ENCODE measurements around the gene ANKK1. TPM values are rescaled to one million over a fixed set of nuclear protein-coding genes. Genes with fewer than 3 reads are reported as not detected.

ANKK1 gene
- total RNA-seq, 1 experiment from 2014 or later = 0.22 TPM

DNA sequence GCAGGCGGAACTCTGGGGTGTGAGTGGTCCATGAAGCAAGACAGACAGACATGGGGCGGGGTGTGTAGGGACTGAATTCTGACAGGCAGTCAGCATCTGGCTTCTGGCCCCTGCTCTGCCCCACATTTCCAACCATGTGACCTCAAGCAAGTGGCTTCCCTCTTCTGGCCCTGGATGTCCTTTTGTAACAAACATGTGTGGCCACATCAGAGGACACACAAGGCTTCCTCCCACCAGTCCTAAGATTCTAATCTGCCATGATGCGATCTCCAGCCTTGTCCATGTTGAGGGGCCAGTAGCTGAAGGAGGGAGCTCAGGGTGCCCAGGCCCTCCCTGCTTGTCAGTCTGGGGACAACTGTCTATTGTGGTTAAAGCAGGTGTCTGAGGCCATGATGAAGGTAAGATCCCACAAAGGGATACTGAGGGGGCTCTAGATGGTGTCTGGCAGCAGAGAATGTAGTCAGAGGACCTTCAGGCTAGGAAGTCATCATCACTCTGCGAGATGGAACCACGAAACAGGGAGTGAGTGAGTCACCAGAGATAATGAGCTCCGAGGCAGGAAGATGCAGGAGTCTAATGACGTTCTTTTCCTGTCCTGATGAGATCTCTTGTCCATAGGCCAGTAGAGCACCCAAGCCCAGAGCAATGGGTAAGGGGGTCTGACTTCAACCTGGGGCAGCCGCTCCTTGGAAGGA lies 60.2 kb downstream of the ANKK1 start:
- Histone ChIP-seq H3K9me3 (ENCODE audit: control insufficient read depth in 1 of 2, insufficient read depth in 1 of 2, low read depth in 1 of 2, low read length in 2 of 2) (no peaks in the 10 kb centered on the region), H3K9me2 (ENCODE audit: insufficient read depth) (no peaks in the 10 kb centered on the region), H3K4me3 (replicated peaks in 1 of 2; ENCODE audit: low read depth in 1 of 2, low read length in 2 of 2) (no peak overlapping the region), H3K9ac (ENCODE audit: low read length) (no peak overlapping the region), H3K27ac (ENCODE audit: low read depth, low read length) (no peak overlapping the region), H3K36me3 (ENCODE audit: control insufficient read depth in 1 of 2, insufficient read depth in 2 of 2, low read length in 2 of 2) (no peaks in the 10 kb centered on the region), H4K20me1 (ENCODE audit: insufficient read depth) (no peaks in the 10 kb centered on the region), H3K79me2 (ENCODE audit: insufficient read depth, low read length) (no peaks in the 10 kb centered on the region), H3K4me1 (ENCODE audit: control insufficient read depth in 1 of 2, insufficient read depth in 2 of 2, low read length in 2 of 2) (no peaks in the 10 kb centered on the region), H3K4me2 (ENCODE audit: low read length) (no peak overlapping the region), H3K27me3 (ENCODE audit: insufficient read depth, low read length) (peaks cover 36% of the 10 kb centered on the region), H2AFZ (ENCODE audit: low read depth, low read length, poor library complexity, severe bottlenecking) (no peak overlapping the region)
- intact Hi-C loops (cut with micrococcal nuclease) = no loop called here
- ATAC-seq = no peak
- no peak for DNase-seq (ENCODE audit: low read depth, low spot score)
- POLR2A ChIA-PET = no interaction called here
- CTCF ChIA-PET = no interaction called here
- TF ChIP-seq JUND (IDR thresholded peaks at IDR 0.05) (no peak), SP1 (IDR thresholded peaks at IDR 0.05; ENCODE audit: low read depth) (no peak), EZH2 (IDR thresholded peaks at IDR 0.05) (no peak), ELF1 (IDR thresholded peaks at IDR 0.05; ENCODE audit: borderline replicate concordance, low read depth) (no peak), POLR2AphosphoS5 (IDR thresholded peaks at IDR 0.05; ENCODE audit: low read depth, low read length) (no peak), POLR2A (IDR thresholded peaks at IDR 0.05; ENCODE audit: borderline replicate concordance, extremely low read depth, insufficient read depth, insufficient read length) (no peak), FOSL1 (IDR thresholded peaks at IDR 0.05; ENCODE audit: low read depth) (no peak), ZFX (IDR thresholded peaks at IDR 0.05) (no peak), SRF (IDR thresholded peaks at IDR 0.05; ENCODE audit: low read depth) (no peak), CEBPB (IDR thresholded peaks at IDR 0.05; ENCODE audit: low read depth) (no peak)
- TF ChIP-seq, protein P1, sequence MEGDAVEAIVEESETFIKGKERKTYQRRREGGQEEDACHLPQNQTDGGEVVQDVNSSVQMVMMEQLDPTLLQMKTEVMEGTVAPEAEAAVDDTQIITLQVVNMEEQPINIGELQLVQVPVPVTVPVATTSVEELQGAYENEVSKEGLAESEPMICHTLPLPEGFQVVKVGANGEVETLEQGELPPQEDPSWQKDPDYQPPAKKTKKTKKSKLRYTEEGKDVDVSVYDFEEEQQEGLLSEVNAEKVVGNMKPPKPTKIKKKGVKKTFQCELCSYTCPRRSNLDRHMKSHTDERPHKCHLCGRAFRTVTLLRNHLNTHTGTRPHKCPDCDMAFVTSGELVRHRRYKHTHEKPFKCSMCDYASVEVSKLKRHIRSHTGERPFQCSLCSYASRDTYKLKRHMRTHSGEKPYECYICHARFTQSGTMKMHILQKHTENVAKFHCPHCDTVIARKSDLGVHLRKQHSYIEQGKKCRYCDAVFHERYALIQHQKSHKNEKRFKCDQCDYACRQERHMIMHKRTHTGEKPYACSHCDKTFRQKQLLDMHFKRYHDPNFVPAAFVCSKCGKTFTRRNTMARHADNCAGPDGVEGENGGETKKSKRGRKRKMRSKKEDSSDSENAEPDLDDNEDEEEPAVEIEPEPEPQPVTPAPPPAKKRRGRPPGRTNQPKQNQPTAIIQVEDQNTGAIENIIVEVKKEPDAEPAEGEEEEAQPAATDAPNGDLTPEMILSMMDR (IDR thresholded peaks at IDR 0.05 in 2 of 3, conservative IDR thresholded peaks at IDR 0.05 in 1 of 3; ENCODE audit: borderline replicate concordance in 1 of 3, insufficient read depth in 1 of 3, low read depth in 2 of 3, low read length in 2 of 3) = no peak
- TF ChIP-seq, protein P2, sequence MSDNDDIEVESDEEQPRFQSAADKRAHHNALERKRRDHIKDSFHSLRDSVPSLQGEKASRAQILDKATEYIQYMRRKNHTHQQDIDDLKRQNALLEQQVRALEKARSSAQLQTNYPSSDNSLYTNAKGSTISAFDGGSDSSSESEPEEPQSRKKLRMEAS (IDR thresholded peaks at IDR 0.05) = no peak
- TF ChIP-seq, protein P3, sequence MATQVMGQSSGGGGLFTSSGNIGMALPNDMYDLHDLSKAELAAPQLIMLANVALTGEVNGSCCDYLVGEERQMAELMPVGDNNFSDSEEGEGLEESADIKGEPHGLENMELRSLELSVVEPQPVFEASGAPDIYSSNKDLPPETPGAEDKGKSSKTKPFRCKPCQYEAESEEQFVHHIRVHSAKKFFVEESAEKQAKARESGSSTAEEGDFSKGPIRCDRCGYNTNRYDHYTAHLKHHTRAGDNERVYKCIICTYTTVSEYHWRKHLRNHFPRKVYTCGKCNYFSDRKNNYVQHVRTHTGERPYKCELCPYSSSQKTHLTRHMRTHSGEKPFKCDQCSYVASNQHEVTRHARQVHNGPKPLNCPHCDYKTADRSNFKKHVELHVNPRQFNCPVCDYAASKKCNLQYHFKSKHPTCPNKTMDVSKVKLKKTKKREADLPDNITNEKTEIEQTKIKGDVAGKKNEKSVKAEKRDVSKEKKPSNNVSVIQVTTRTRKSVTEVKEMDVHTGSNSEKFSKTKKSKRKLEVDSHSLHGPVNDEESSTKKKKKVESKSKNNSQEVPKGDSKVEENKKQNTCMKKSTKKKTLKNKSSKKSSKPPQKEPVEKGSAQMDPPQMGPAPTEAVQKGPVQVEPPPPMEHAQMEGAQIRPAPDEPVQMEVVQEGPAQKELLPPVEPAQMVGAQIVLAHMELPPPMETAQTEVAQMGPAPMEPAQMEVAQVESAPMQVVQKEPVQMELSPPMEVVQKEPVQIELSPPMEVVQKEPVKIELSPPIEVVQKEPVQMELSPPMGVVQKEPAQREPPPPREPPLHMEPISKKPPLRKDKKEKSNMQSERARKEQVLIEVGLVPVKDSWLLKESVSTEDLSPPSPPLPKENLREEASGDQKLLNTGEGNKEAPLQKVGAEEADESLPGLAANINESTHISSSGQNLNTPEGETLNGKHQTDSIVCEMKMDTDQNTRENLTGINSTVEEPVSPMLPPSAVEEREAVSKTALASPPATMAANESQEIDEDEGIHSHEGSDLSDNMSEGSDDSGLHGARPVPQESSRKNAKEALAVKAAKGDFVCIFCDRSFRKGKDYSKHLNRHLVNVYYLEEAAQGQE (IDR thresholded peaks at IDR 0.05; ENCODE audit: low read depth) = no peak
- no TSS peak for BruUV-seq (replicated peaks)
- RAD21 ChIA-PET (ENCODE audit: low non-redundant PET in 1 of 2, low total read pairs in 2 of 2, uncharacterized antibody in 2 of 2, unreplicated experiment in 2 of 2) = no interaction called here

All from HCT116 (cell line).